HEK293 (cell line): ENCODE data around the gene TCAP.

Experiments
- CTCF ChIA-PET: fragments of 350-600 bp; formaldehyde crosslinking; extraction: SDS; loops from one replicate; lab custom pipeline; 2021; ENCODE audit warnings: antibody characterized with exemption; lab: Yijun Ruan, JAX
- POLR2A ChIA-PET: fragments of 300-600 bp; formaldehyde crosslinking; extraction: SDS; loops from one replicate; lab custom pipeline; 2020; ENCODE audit warnings: antibody characterized with exemption, inconsistent platforms; lab: Yijun Ruan, JAX
- H3K27ac ChIP-seq: fragments of 200-500 bp; sonication (Bioruptor generic); 2 replicates; pipeline ENCODE4 v1.5.1; 2014; ENCODE audit warnings: low read depth, low read length, control low read depth, inconsistent platforms; ENCODE audit errors: extremely low read depth
- H3K36me3 ChIP-seq, 2 experiments: fragments of 200-500 bp in 1 of 2; sonication (Bioruptor generic) in 1 of 2; 1 replicate in 1 of 2; 2 replicates in 1 of 2; pipeline ENCODE4 v1.5.1; 2014 to 2017; ENCODE audit warnings: inconsistent platforms in 2 of 2, low read length in 2 of 2; ENCODE audit not compliant: control insufficient read depth in 2 of 2, insufficient read depth in 1 of 2
- H3K4me1 ChIP-seq: fragments of 200-500 bp; sonication (Bioruptor generic); 2 replicates; pipeline ENCODE4 v1.5.1; 2014; ENCODE audit warnings: mild to moderate bottlenecking, low read length, inconsistent platforms; ENCODE audit not compliant: control insufficient read depth, insufficient read depth
- H3K4me3 ChIP-seq: 2 replicates; pipeline ENCODE4 v1.5.1; 2011; ENCODE audit warnings: low read depth, mild to moderate bottlenecking, control low read depth, low read length, moderate library complexity
- H3K9me3 ChIP-seq: fragments of 200-500 bp; sonication (Bioruptor generic); 2 replicates; pipeline ENCODE4 v1.5.1; 2014; ENCODE audit warnings: low read depth, low read length, inconsistent platforms; ENCODE audit not compliant: control insufficient read depth, insufficient read depth
- FEZF1 ChIP-seq: fragments of 450-650 bp; formaldehyde crosslinking; IDR thresholded peaks from 2 replicates; pipeline ENCODE4 v1.5.1; 2016; ENCODE audit warnings: missing biosample characterization, missing genetic modification characterization
- GFI1B ChIP-seq: fragments of 450-650 bp; formaldehyde crosslinking; IDR thresholded peaks from 2 replicates; pipeline ENCODE4 v1.5.1; 2016; ENCODE audit warnings: missing biosample characterization, missing genetic modification characterization
- GLIS1 ChIP-seq: fragments of 450-650 bp; formaldehyde crosslinking; IDR thresholded peaks from 2 replicates; pipeline ENCODE4 v1.5.1; 2016; ENCODE audit warnings: missing biosample characterization, missing genetic modification characterization
- GLIS2 ChIP-seq: fragments of 450-650 bp; formaldehyde crosslinking; IDR thresholded peaks from 2 replicates; pipeline ENCODE4 v1.5.1; 2016; ENCODE audit warnings: missing biosample characterization, missing genetic modification characterization
- HOXC10 ChIP-seq: sonication (generic); formaldehyde crosslinking; IDR thresholded peaks from 2 replicates; pipeline ENCODE4 v1.8.1; 2023; ENCODE audit warnings: mild to moderate bottlenecking, missing genetic modification reagents
- KLF1 ChIP-seq: fragments of 450-650 bp; formaldehyde crosslinking; IDR thresholded peaks from 2 replicates; pipeline ENCODE4 v1.5.1; 2016; ENCODE audit warnings: missing biosample characterization, missing genetic modification characterization
- SCRT1 ChIP-seq: fragments of 450-650 bp; formaldehyde crosslinking; IDR thresholded peaks from 2 replicates; pipeline ENCODE4 v1.5.1; 2016; ENCODE audit warnings: missing biosample characterization, missing genetic modification characterization, borderline replicate concordance
- SCRT2 ChIP-seq: fragments of 450-650 bp; formaldehyde crosslinking; IDR thresholded peaks from 2 replicates; pipeline ENCODE4 v1.5.1; 2016; ENCODE audit warnings: missing biosample characterization, missing genetic modification characterization
- ZBTB8A ChIP-seq: fragments of 450-650 bp; formaldehyde crosslinking; IDR thresholded peaks from 2 replicates; pipeline ENCODE4 v1.5.1; 2016; ENCODE audit warnings: missing biosample characterization, missing genetic modification characterization
- ZIC2 ChIP-seq: fragments of 450-650 bp; formaldehyde crosslinking; IDR thresholded peaks from 2 replicates; pipeline ENCODE4 v1.5.1; 2016; ENCODE audit warnings: missing biosample characterization, missing genetic modification characterization
- ZNF335 ChIP-seq: fragments of 450-650 bp; formaldehyde crosslinking; conservative IDR thresholded peaks from 2 replicates; pipeline ENCODE4 v1.5.1; 2016; ENCODE audit warnings: missing biosample characterization, missing genetic modification characterization
- ZNF341 ChIP-seq: fragments of 450-650 bp; formaldehyde crosslinking; IDR thresholded peaks from 2 replicates; pipeline ENCODE4; 2016; ENCODE audit warnings: low read depth, missing biosample characterization, missing genetic modification characterization
- ZNF433 ChIP-seq: fragments of 450-650 bp; formaldehyde crosslinking; IDR thresholded peaks from 2 replicates; pipeline ENCODE4 v1.5.1; 2016; ENCODE audit warnings: missing biosample characterization, missing genetic modification characterization, low read depth
- ZNF600 ChIP-seq: fragments of 450-650 bp; formaldehyde crosslinking; IDR thresholded peaks from 2 replicates; pipeline ENCODE4 v1.5.1; 2016; ENCODE audit warnings: missing biosample characterization, missing genetic modification characterization
- ZNF624 ChIP-seq: fragments of 450-650 bp; formaldehyde crosslinking; IDR thresholded peaks from 2 replicates; pipeline ENCODE4 v1.5.1; 2017; ENCODE audit warnings: missing biosample characterization, missing genetic modification characterization
- TF ChIP-seq, protein P1 (sequence below): fragments of 450-650 bp; formaldehyde crosslinking; conservative IDR thresholded peaks from 2 replicates; pipeline ENCODE4 v1.5.1; 2016; ENCODE audit warnings: low read depth, missing biosample characterization, missing genetic modification characterization
- TF ChIP-seq, protein P2 (sequence below): fragments of 450-650 bp; formaldehyde crosslinking; IDR thresholded peaks from 2 replicates; pipeline ENCODE4 v1.5.1; 2016; ENCODE audit warnings: missing biosample characterization, missing genetic modification characterization
- TF ChIP-seq, protein P3 (sequence below): fragments of 450-650 bp; formaldehyde crosslinking; optimal IDR thresholded peaks from 2 replicates; pipeline ENCODE3; 2016; ENCODE audit warnings: missing biosample characterization, mild to moderate bottlenecking, missing genetic modification characterization

TCAP gene

DNA sequence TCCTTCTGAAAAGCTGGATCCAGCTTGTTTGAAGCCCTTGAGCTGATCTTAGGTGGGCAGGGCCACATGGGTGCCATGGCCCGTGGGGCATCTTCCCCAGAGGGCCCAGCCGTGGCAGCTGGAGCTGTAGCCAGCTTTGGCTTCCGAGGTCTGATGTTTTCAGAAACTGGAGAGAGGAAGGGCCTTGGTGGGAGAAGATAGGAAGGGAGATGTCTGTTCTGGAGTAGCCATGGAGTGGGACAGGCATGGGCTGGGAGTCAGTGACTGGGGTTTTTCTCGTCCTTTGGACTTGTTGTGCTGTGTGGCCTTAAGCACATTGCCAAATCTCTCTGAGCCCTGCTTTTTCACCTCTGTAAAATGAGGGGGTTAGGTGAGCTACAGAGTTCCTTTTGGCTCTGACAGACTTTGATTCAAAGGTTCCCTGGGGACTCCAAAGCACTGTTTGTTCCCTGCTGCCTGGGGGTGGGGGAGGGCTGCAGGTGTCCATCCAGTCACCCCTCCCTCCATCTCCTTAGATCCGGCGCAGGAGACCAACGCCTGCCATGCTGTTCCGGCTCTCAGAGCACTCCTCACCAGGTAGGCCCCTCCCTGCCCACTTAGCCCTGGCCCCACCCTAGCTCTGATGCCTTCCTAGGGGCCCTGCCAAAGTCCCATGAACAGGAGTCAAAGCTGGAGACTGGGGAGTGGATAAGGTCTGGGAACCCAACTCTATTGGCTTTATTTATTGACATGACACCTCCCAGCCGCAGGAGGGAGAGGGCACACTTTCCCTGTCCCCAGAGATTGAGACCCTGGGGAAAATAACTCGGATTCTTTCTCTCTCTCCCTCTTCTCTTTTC, 36.3 kb upstream of the TCAP start:
- peaks cover 7% of the 10 kb centered on the region for H3K4me1 ChIP-seq
- TF ChIP-seq, protein P1, sequence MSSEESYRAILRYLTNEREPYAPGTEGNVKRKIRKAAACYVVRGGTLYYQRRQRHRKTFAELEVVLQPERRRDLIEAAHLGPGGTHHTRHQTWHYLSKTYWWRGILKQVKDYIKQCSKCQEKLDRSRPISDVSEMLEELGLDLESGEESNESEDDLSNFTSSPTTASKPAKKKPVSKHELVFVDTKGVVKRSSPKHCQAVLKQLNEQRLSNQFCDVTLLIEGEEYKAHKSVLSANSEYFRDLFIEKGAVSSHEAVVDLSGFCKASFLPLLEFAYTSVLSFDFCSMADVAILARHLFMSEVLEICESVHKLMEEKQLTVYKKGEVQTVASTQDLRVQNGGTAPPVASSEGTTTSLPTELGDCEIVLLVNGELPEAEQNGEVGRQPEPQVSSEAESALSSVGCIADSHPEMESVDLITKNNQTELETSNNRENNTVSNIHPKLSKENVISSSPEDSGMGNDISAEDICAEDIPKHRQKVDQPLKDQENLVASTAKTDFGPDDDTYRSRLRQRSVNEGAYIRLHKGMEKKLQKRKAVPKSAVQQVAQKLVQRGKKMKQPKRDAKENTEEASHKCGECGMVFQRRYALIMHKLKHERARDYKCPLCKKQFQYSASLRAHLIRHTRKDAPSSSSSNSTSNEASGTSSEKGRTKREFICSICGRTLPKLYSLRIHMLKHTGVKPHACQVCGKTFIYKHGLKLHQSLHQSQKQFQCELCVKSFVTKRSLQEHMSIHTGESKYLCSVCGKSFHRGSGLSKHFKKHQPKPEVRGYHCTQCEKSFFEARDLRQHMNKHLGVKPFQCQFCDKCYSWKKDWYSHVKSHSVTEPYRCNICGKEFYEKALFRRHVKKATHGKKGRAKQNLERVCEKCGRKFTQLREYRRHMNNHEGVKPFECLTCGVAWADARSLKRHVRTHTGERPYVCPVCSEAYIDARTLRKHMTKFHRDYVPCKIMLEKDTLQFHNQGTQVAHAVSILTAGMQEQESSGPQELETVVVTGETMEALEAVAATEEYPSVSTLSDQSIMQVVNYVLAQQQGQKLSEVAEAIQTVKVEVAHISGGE (tag by site-specific recombination) = no peak
- TF ChIP-seq ZNF341 (tag by site-specific recombination) (0 out of 2 replicates have a peak, but pooled peaks have one; percentile 9), HOXC10 (CRISPR knock-in tag) (no peak), ZNF335 (tag by site-specific recombination) (0 out of 2 replicates have a peak, but pooled peaks have one; percentile 29), FEZF1 (tag by site-specific recombination) (no peak)
- TF ChIP-seq, protein P2, sequence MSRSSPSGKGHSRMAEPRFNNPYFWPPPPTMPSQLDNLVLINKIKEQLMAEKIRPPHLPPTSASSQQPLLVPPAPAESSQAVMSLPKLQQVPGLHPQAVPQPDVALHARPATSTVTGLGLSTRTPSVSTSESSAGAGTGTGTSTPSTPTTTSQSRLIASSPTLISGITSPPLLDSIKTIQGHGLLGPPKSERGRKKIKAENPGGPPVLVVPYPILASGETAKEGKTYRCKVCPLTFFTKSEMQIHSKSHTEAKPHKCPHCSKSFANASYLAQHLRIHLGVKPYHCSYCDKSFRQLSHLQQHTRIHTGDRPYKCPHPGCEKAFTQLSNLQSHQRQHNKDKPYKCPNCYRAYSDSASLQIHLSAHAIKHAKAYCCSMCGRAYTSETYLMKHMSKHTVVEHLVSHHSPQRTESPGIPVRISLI (tag by site-specific recombination) = no peak
- TF ChIP-seq, all 188 proteins: peak for 2
- no peak overlapping the region for H3K27ac ChIP-seq
- no peak overlapping the region for H3K4me3 ChIP-seq
- H3K36me3 ChIP-seq = no peaks in the 10 kb centered on the region
- POLR2A ChIA-PET = interaction anchor here (1.0 kb wide), 1 partner anchor 83 kb away, joined by 4 read pairs; no protein-coding TSS in a partner anchor
- CTCF ChIA-PET = interaction anchor here (0.9 to 14.6 kb wide), 8 partner anchors 7 to 422 kb away, joined by 3 to 475 read pairs (median 6); partner anchors contain the start of gene PNMT
- no peaks in the 10 kb centered on the region for H3K9me3 ChIP-seq

DNA sequence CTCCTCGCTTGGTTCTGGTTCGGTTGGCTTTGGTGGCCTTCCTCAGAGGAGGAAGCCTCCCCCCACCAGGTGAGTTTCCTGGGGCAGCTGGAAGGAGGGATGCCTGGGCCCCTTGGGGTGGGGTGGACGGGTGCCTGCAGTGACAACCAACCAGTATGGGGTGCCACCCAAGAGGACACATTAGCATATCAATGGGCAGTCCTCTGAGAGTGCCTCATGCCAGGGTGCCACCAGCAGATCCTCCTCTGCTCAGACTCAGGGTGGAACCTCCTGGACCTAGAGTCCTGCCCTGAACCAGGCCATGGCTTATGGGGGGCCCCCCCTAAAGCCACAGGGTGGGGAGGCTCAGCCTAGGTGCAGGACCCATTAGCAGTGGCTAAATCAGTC, 35.7 kb upstream of the TCAP start:
- POLR2A ChIA-PET = interaction anchor here (1.0 kb wide), 1 partner anchor 84 kb away, joined by 4 read pairs; no protein-coding TSS in a partner anchor

DNA sequence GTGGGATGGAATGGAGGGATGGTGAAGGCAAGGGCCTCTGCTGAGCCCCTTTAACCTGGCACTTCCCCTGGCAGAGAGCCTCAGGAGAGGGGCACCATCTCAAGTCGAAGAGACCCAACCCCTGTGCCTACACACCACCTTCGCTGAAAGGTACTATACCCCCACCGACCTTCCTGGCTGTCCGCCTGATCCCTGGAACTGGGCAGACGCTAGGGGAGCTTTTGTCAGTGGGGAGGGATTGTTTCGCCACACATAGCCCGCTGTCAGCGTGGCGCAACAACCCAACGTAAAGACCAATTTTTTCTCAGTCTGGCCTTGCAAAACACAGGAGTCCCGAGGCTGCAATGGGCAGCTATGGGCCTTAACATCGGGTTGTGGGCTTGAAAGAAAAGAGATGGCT, 35.3 kb upstream of the TCAP start:
- Histone ChIP-seq H3K27ac (no peak overlapping the region), H3K36me3 (no peaks in the 10 kb centered on the region), H3K9me3 (no peaks in the 10 kb centered on the region), H3K4me1 (peaks cover 7% of the 10 kb centered on the region), H3K4me3 (no peak overlapping the region)
- CTCF ChIA-PET = interaction anchor here (0.6 to 14.6 kb wide), 4 partner anchors 8 to 133 kb away, joined by 3 to 311 read pairs (median 4); partner anchors contain the start of gene MIEN1
- POLR2A ChIA-PET = interaction anchor here (1.9 kb wide), 1 partner anchor 70 kb away, joined by 6 read pairs; the partner anchor contains the start of gene ERBB2
- TF ChIP-seq ZNF600 (peak; percentile 23; the same call in 1 of the 2 replicates), SCRT2 (tag by site-specific recombination) (no peak)

More for the DNA sequence above, 35.7 kb upstream of the TCAP start:
- H3K36me3 ChIP-seq = no peaks in the 10 kb centered on the region
- TF ChIP-seq, protein P3, sequence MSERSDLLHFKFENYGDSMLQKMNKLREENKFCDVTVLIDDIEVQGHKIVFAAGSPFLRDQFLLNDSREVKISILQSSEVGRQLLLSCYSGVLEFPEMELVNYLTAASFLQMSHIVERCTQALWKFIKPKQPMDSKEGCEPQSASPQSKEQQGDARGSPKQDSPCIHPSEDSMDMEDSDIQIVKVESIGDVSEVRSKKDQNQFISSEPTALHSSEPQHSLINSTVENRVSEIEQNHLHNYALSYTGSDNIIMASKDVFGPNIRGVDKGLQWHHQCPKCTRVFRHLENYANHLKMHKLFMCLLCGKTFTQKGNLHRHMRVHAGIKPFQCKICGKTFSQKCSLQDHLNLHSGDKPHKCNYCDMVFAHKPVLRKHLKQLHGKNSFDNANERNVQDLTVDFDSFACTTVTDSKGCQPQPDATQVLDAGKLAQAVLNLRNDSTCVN (tag by site-specific recombination) = no peak
- peak; percentile 62 for TF ChIP-seq ZIC2 (tag by site-specific recombination)
- no peak for TF ChIP-seq SCRT1 (tag by site-specific recombination)
- no peak for TF ChIP-seq ZBTB8A (tag by site-specific recombination)
- no peak for TF ChIP-seq GFI1B (tag by site-specific recombination)
- no peak for TF ChIP-seq ZNF433
- no peak for TF ChIP-seq ZNF624 (tag by site-specific recombination)
- TF ChIP-seq GLIS1 (tag by site-specific recombination) = peak; percentile 73
- TF ChIP-seq GLIS2 (tag by site-specific recombination) = peak; percentile 40; the same call in 1 of the 2 replicates
- no peak for TF ChIP-seq KLF1 (tag by site-specific recombination)
- TF ChIP-seq, all 188 proteins: peak for 3
- Histone ChIP-seq H3K9me3 (no peaks in the 10 kb centered on the region), H3K27ac (no peak overlapping the region), H3K4me3 (no peak overlapping the region), H3K4me1 (peaks cover 7% of the 10 kb centered on the region)
- CTCF ChIA-PET = interaction anchor here (0.6 to 14.6 kb wide), 7 partner anchors 8 to 126 kb away, joined by 3 to 311 read pairs (median 4); partner anchors contain the start of genes MIEN1 and PNMT
